Keratinocyte (primary cell): ENCODE measurements around the gene PKNOX1.

ENCODE experiments used
- CTCF ChIP-seq, 3 experiments: IDR thresholded peaks in 1 of 3; conservative IDR thresholded peaks in 1 of 3; optimal IDR thresholded peaks in 1 of 3; 2 replicates in 2 of 3; 3 replicates in 1 of 3; pipeline versions ENCODE3 to v1.5.1; 2011; ENCODE audit warnings: low read length in 3 of 3, mild to moderate bottlenecking in 3 of 3, moderate library complexity in 2 of 3, control low read depth in 1 of 3, inconsistent platforms in 1 of 3; ENCODE audit not compliant: insufficient read depth in 2 of 3; ENCODE audit errors: extremely low read depth in 1 of 3
- EZH2 ChIP-seq: IDR thresholded peaks from one replicate; pipeline ENCODE4 v1.6.1; 2012; ENCODE audit warnings: inconsistent platforms, mild to moderate bottlenecking, low read length, moderate library complexity

- TF ChIP-seq CTCF (optimal IDR thresholded peaks at IDR 0.05 in 1 of 3, IDR thresholded peaks at IDR 0.05 in 1 of 3, conservative IDR thresholded peaks at IDR 0.05 in 1 of 3; ENCODE audit: extremely low read depth in 1 of 3, insufficient read depth in 2 of 3, low read length in 3 of 3) (no peak), EZH2 (no peak)
Measured at GRCh38 chr21:42937960-42938605, 36.3 kb upstream of the PKNOX1 start.
